HEK293 (cell line): ENCODE measurements around the gene STK4.

Source experiments
- CTCF ChIA-PET: fragments of 350-600 bp; formaldehyde crosslinking; extraction: SDS; loops from one replicate; lab custom pipeline; 2021; ENCODE audit warnings: antibody characterized with exemption; lab: Yijun Ruan, JAX
- POLR2A ChIA-PET: fragments of 300-600 bp; formaldehyde crosslinking; extraction: SDS; loops from one replicate; lab custom pipeline; 2020; ENCODE audit warnings: antibody characterized with exemption, inconsistent platforms; lab: Yijun Ruan, JAX
- H3K27ac ChIP-seq: fragments of 200-500 bp; sonication (Bioruptor generic); 2 replicates; pipeline ENCODE4 v1.5.1; 2014; ENCODE audit warnings: low read depth, low read length, control low read depth, inconsistent platforms; ENCODE audit errors: extremely low read depth
- H3K36me3 ChIP-seq, 2 experiments: fragments of 200-500 bp in 1 of 2; sonication (Bioruptor generic) in 1 of 2; 1 replicate in 1 of 2; 2 replicates in 1 of 2; pipeline ENCODE4 v1.5.1; 2014 to 2017; ENCODE audit warnings: inconsistent platforms in 2 of 2, low read length in 2 of 2; ENCODE audit not compliant: control insufficient read depth in 2 of 2, insufficient read depth in 1 of 2
- H3K4me1 ChIP-seq: fragments of 200-500 bp; sonication (Bioruptor generic); 2 replicates; pipeline ENCODE4 v1.5.1; 2014; ENCODE audit warnings: mild to moderate bottlenecking, low read length, inconsistent platforms; ENCODE audit not compliant: control insufficient read depth, insufficient read depth
- H3K4me3 ChIP-seq: 2 replicates; pipeline ENCODE4 v1.5.1; 2011; ENCODE audit warnings: low read depth, mild to moderate bottlenecking, control low read depth, low read length, moderate library complexity
- H3K9me3 ChIP-seq: fragments of 200-500 bp; sonication (Bioruptor generic); 2 replicates; pipeline ENCODE4 v1.5.1; 2014; ENCODE audit warnings: low read depth, low read length, inconsistent platforms; ENCODE audit not compliant: control insufficient read depth, insufficient read depth
- KLF16 ChIP-seq: fragments of 450-650 bp; formaldehyde crosslinking; IDR thresholded peaks from 2 replicates; pipeline ENCODE4 v1.5.1; 2017; ENCODE audit warnings: missing biosample characterization, missing genetic modification characterization
- MZF1 ChIP-seq: fragments of 450-650 bp; formaldehyde crosslinking; IDR thresholded peaks from 2 replicates; pipeline ENCODE4 v1.5.1; 2017; ENCODE audit warnings: missing biosample characterization, missing genetic modification characterization, borderline replicate concordance
- ZBTB10 ChIP-seq: fragments of 450-650 bp; formaldehyde crosslinking; IDR thresholded peaks from 2 replicates; pipeline ENCODE4 v1.5.1; 2016; ENCODE audit warnings: missing biosample characterization, missing genetic modification characterization
- ZBTB20 ChIP-seq: fragments of 450-650 bp; formaldehyde crosslinking; IDR thresholded peaks from 2 replicates; pipeline ENCODE4 v1.5.1; 2016; ENCODE audit warnings: missing biosample characterization, missing genetic modification characterization
- ZBTB21 ChIP-seq: fragments of 450-650 bp; formaldehyde crosslinking; IDR thresholded peaks from 2 replicates; pipeline ENCODE4 v1.5.1; 2017; ENCODE audit warnings: missing biosample characterization, missing genetic modification characterization
- ZBTB26 ChIP-seq: fragments of 450-650 bp; formaldehyde crosslinking; optimal IDR thresholded peaks from 2 replicates; pipeline ENCODE3; 2016; ENCODE audit warnings: missing biosample characterization, mild to moderate bottlenecking, missing genetic modification characterization
- ZBTB48 ChIP-seq: fragments of 450-650 bp; formaldehyde crosslinking; IDR thresholded peaks from 2 replicates; pipeline ENCODE4 v1.5.1; 2016; ENCODE audit warnings: missing biosample characterization, missing genetic modification characterization
- ZBTB8A ChIP-seq: fragments of 450-650 bp; formaldehyde crosslinking; IDR thresholded peaks from 2 replicates; pipeline ENCODE4 v1.5.1; 2016; ENCODE audit warnings: missing biosample characterization, missing genetic modification characterization
- ZFP3 ChIP-seq: fragments of 450-650 bp; formaldehyde crosslinking; IDR thresholded peaks from 2 replicates; pipeline ENCODE4 v1.5.1; 2016; ENCODE audit warnings: low read depth, missing biosample characterization, missing genetic modification characterization
- ZNF10 ChIP-seq: fragments of 450-650 bp; formaldehyde crosslinking; IDR thresholded peaks from 2 replicates; pipeline ENCODE4 v1.5.1; 2017; ENCODE audit warnings: missing biosample characterization, missing genetic modification characterization
- ZNF132 ChIP-seq: fragments of 450-650 bp; formaldehyde crosslinking; IDR thresholded peaks from 2 replicates; pipeline ENCODE4 v1.5.1; 2017; ENCODE audit warnings: missing biosample characterization, missing genetic modification characterization, borderline replicate concordance
- ZNF138 ChIP-seq: fragments of 450-650 bp; formaldehyde crosslinking; IDR thresholded peaks from 2 replicates; pipeline ENCODE4 v1.5.1; 2016; ENCODE audit warnings: missing biosample characterization, missing genetic modification characterization, borderline replicate concordance
- ZNF146 ChIP-seq: fragments of 450-650 bp; formaldehyde crosslinking; IDR thresholded peaks from 2 replicates; pipeline ENCODE4 v1.5.1; 2016; ENCODE audit warnings: missing biosample characterization, missing genetic modification characterization
- ZNF18 ChIP-seq: fragments of 450-650 bp; formaldehyde crosslinking; IDR thresholded peaks from 2 replicates; pipeline ENCODE4 v1.5.1; 2016; ENCODE audit warnings: missing biosample characterization, missing genetic modification characterization
- ZNF302 ChIP-seq: fragments of 450-650 bp; formaldehyde crosslinking; IDR thresholded peaks from 2 replicates; pipeline ENCODE4 v1.5.1; 2016; ENCODE audit warnings: missing biosample characterization, missing genetic modification characterization, low read depth
- ZNF514 ChIP-seq: fragments of 450-650 bp; formaldehyde crosslinking; IDR thresholded peaks from 2 replicates; pipeline ENCODE4 v1.5.1; 2016; ENCODE audit warnings: missing biosample characterization, missing genetic modification characterization
- ZNF518A ChIP-seq: fragments of 450-650 bp; formaldehyde crosslinking; conservative IDR thresholded peaks from 2 replicates; pipeline ENCODE4 v1.5.1; 2016; ENCODE audit warnings: low read depth, missing biosample characterization, missing genetic modification characterization
- ZNF610 ChIP-seq: fragments of 450-650 bp; formaldehyde crosslinking; IDR thresholded peaks from 2 replicates; pipeline ENCODE4 v1.5.1; 2016; ENCODE audit warnings: missing biosample characterization, missing genetic modification characterization, borderline replicate concordance
- ZNF626 ChIP-seq: fragments of 450-650 bp; sonication (Bioruptor Pico); formaldehyde crosslinking; IDR thresholded peaks from 2 replicates; pipeline ENCODE4 v1.5.1; 2018; ENCODE audit warnings: missing biosample characterization, missing genetic modification characterization, inconsistent platforms
- ZNF654 ChIP-seq: fragments of 450-650 bp; formaldehyde crosslinking; IDR thresholded peaks from 2 replicates; pipeline ENCODE4 v1.5.1; 2016; ENCODE audit warnings: low read depth, missing biosample characterization, missing genetic modification characterization
- ZNF768 ChIP-seq: fragments of 450-650 bp; formaldehyde crosslinking; IDR thresholded peaks from 2 replicates; pipeline ENCODE4 v1.5.1; 2018; ENCODE audit warnings: missing biosample characterization, mild to moderate bottlenecking, missing genetic modification characterization
- ZSCAN16 ChIP-seq: fragments of 450-650 bp; formaldehyde crosslinking; IDR thresholded peaks from 2 replicates; pipeline ENCODE4 v1.5.1; 2016; ENCODE audit warnings: missing biosample characterization, missing genetic modification characterization

STK4 gene

GRCh38 chr20:45101333-45101850 lies 135.1 kb downstream of the STK4 start:
- Histone ChIP-seq H3K4me3 (no peak overlapping the region), H3K27ac (no peak overlapping the region), H3K4me1 (no peaks in the 10 kb centered on the region), H3K36me3 (no peaks in the 10 kb centered on the region), H3K9me3 (no peaks in the 10 kb centered on the region)
- TF ChIP-seq ZNF610 (tag by site-specific recombination): no peak
- TF ChIP-seq ZNF514 (tag by site-specific recombination): no peak
- TF ChIP-seq ZSCAN16 (tag by site-specific recombination): no peak
- TF ChIP-seq ZBTB26 (tag by site-specific recombination): no peak
- no peak for TF ChIP-seq ZNF18
- no peak for TF ChIP-seq ZNF654
- no peak for TF ChIP-seq ZNF302 (tag by site-specific recombination)
- ChIA-PET POLR2A (no interaction called here), CTCF (interaction anchor here (0.6 to 1.9 kb wide), 2 partner anchors 19 to 89 kb away, joined by 8 to 9 read pairs; no protein-coding TSS in a partner anchor)

GRCh38 chr20:45103072-45103471 lies 136.8 kb downstream of the STK4 start:
- no peaks in the 10 kb centered on the region for H3K4me1 ChIP-seq
- H3K4me3 ChIP-seq: no peak overlapping the region
- no peaks in the 10 kb centered on the region for H3K9me3 ChIP-seq
- H3K27ac ChIP-seq: no peak overlapping the region
- ChIA-PET CTCF (interaction anchor here (0.7 to 1.0 kb wide), 6 partner anchors 8 to 664 kb away, joined by 3 to 4 read pairs (median 3); no protein-coding TSS in a partner anchor), POLR2A (no interaction called here)
- no peaks in the 10 kb centered on the region for H3K36me3 ChIP-seq
- TF ChIP-seq ZNF10 (tag by site-specific recombination): peak; percentile 98
- TF ChIP-seq ZBTB20: no peak

GRCh38 chr20:45104786-45105185 lies 138.5 kb downstream of the STK4 start:
- no peak overlapping the region for H3K4me3 ChIP-seq
- no peaks in the 10 kb centered on the region for H3K4me1 ChIP-seq
- no peaks in the 10 kb centered on the region for H3K36me3 ChIP-seq
- H3K9me3 ChIP-seq: no peaks in the 10 kb centered on the region
- no peak overlapping the region for H3K27ac ChIP-seq
- POLR2A ChIA-PET: no interaction called here
- TF ChIP-seq ZBTB21 (tag by site-specific recombination) (no peak), ZNF518A (tag by site-specific recombination) (no peak), ZNF138 (tag by site-specific recombination) (no peak), ZNF768 (tag by site-specific recombination) (no peak), MZF1 (tag by site-specific recombination) (no peak), ZBTB8A (tag by site-specific recombination) (no peak), ZFP3 (tag by site-specific recombination) (no peak), ZBTB48 (tag by site-specific recombination) (no peak), ZNF626 (tag by site-specific recombination) (no peak), ZNF132 (tag by site-specific recombination) (no peak), ZNF146 (no peak), KLF16 (tag by site-specific recombination) (no peak), ZBTB10 (no peak)
- TF ChIP-seq, all 188 proteins: peak for 0
- CTCF ChIA-PET: interaction anchor here (0.9 to 4.1 kb wide), 5 partner anchors 9 to 186 kb away, joined by 3 to 14 read pairs (median 7); no protein-coding TSS in a partner anchor
